Dendritic cell treated with granulocyte-macrophage colony-stimulating factor and Interleukin-4, amounts not matched to agents 40 ng/mL and 50 ng/mL, for 4 days (primary cell): ENCODE measurements around the gene RAI14.
"Not testable (repeated sequence)": the region's sequence is repeated elsewhere in the genome, so short reads cannot be mapped to it uniquely, and the experiment has no call there.

ENCODE experiments used
- H3K27ac Mint-ChIP-seq: one replicate; pipeline ENCODE4 v1.8.0; 2022; ENCODE audit warnings: mild to moderate bottlenecking, mixed read lengths
- H3K27me3 Mint-ChIP-seq: one replicate; pipeline ENCODE4 v1.8.0; 2022; ENCODE audit warnings: mild to moderate bottlenecking, mixed read lengths
- H3K36me3 Mint-ChIP-seq: one replicate; pipeline ENCODE4 v1.8.0; 2022; ENCODE audit warnings: low read depth, mixed read lengths
- H3K4me1 Mint-ChIP-seq: one replicate; pipeline ENCODE4 v1.8.0; 2022; ENCODE audit warnings: low read depth, mixed read lengths
- H3K4me3 Mint-ChIP-seq: one replicate; pipeline ENCODE4 v1.8.0; 2022; ENCODE audit warnings: mild to moderate bottlenecking, moderate library complexity, mixed read lengths
- H3K9me3 Mint-ChIP-seq: one replicate; pipeline ENCODE4 v1.8.0; 2022; ENCODE audit warnings: mixed read lengths
- intact Hi-C: fragments of 100-400 bp; cut with micrococcal nuclease; formaldehyde crosslinking; loops from one replicate; pipeline ENCODE4 v1.15.0; 2022

The RAI14 gene

GRCh38 chr5:34822956-34823715, 167.0 kb downstream of the RAI14 start:
- Mint-ChIP-seq H3K27ac (no peak overlapping the region), H3K4me3 (no peak overlapping the region), H3K4me1 (no peaks in the 10 kb centered on the region), H3K9me3 (no peaks in the 10 kb centered on the region), H3K36me3 (no peaks in the 10 kb centered on the region), H3K27me3 (no peaks in the 10 kb centered on the region)
- intact Hi-C loops: no loop called here

- Mint-ChIP-seq H3K4me1 (no peaks in the 10 kb centered on the region), H3K27ac (no peak overlapping the region), H3K36me3 (no peaks in the 10 kb centered on the region), H3K27me3 (no peaks in the 10 kb centered on the region), H3K9me3 (no peaks in the 10 kb centered on the region), H3K4me3 (no peak overlapping the region)
- intact Hi-C loops: no loop called here
Measured at GRCh38 chr5:34826347-34826746, 170.2 kb downstream of the RAI14 start.

- H3K27ac Mint-ChIP-seq: no peak overlapping the region
- H3K4me3 Mint-ChIP-seq: no peak overlapping the region
- no peaks in the 10 kb centered on the region for H3K9me3 Mint-ChIP-seq
- intact Hi-C loops: no loop called here
- H3K27me3 Mint-ChIP-seq: no peaks in the 10 kb centered on the region
- no peaks in the 10 kb centered on the region for H3K4me1 Mint-ChIP-seq
- H3K36me3 Mint-ChIP-seq: no peaks in the 10 kb centered on the region
Measured at GRCh38 chr5:34827588-34828506, 171.7 kb downstream of the RAI14 start.

- intact Hi-C loops, H3K36me3 Mint-ChIP-seq, H3K9me3 Mint-ChIP-seq, H3K27ac Mint-ChIP-seq, H3K4me1 Mint-ChIP-seq, H3K4me3 Mint-ChIP-seq, H3K27me3 Mint-ChIP-seq: not testable (repeated sequence)
Measured at GRCh38 chr5:34830827-34831226, 174.7 kb downstream of the RAI14 start.

GRCh38 chr5:34831303-34831702, 175.2 kb downstream of the RAI14 start:
- Mint-ChIP-seq H3K27ac (no peak overlapping the region), H3K4me3 (no peak overlapping the region), H3K9me3 (no peaks in the 10 kb centered on the region), H3K36me3 (no peaks in the 10 kb centered on the region), H3K4me1 (no peaks in the 10 kb centered on the region), H3K27me3 (no peaks in the 10 kb centered on the region)
- intact Hi-C loops: no loop called here

GRCh38 chr5:34832568-34832967, 176.4 kb downstream of the RAI14 start:
- H3K4me1 Mint-ChIP-seq: no peaks in the 10 kb centered on the region
- peaks cover 4% of the 10 kb centered on the region for H3K27me3 Mint-ChIP-seq
- intact Hi-C loops: no loop called here
- H3K9me3 Mint-ChIP-seq: no peaks in the 10 kb centered on the region
- no peaks in the 10 kb centered on the region for H3K36me3 Mint-ChIP-seq
- H3K4me3 Mint-ChIP-seq: no peak overlapping the region
- no peak overlapping the region for H3K27ac Mint-ChIP-seq

- H3K36me3 Mint-ChIP-seq: no peaks in the 10 kb centered on the region
- no peaks in the 10 kb centered on the region for H3K4me1 Mint-ChIP-seq
- H3K27ac Mint-ChIP-seq: no peak overlapping the region
- H3K27me3 Mint-ChIP-seq: peaks cover 5% of the 10 kb centered on the region
- intact Hi-C loops: no loop called here
- H3K4me3 Mint-ChIP-seq: no peak overlapping the region
- no peaks in the 10 kb centered on the region for H3K9me3 Mint-ChIP-seq
Measured at GRCh38 chr5:34833090-34833489, 177.0 kb downstream of the RAI14 start.

- Mint-ChIP-seq H3K27ac (no peak overlapping the region), H3K4me3 (no peak overlapping the region), H3K4me1 (peaks cover 10% of the 10 kb centered on the region), H3K27me3 (peaks cover 16% of the 10 kb centered on the region), H3K9me3 (no peaks in the 10 kb centered on the region), H3K36me3 (peaks cover 4% of the 10 kb centered on the region)
- intact Hi-C loops: no loop called here
Measured at GRCh38 chr5:34833976-34834793, 178.1 kb downstream of the RAI14 start.

GRCh38 chr5:34834794-34835089, 178.6 kb downstream of the RAI14 start:
- H3K9me3 Mint-ChIP-seq: no peaks in the 10 kb centered on the region
- no peak overlapping the region for H3K4me3 Mint-ChIP-seq
- no peak overlapping the region for H3K27ac Mint-ChIP-seq
- H3K27me3 Mint-ChIP-seq: peaks cover 22% of the 10 kb centered on the region
- peaks cover 14% of the 10 kb centered on the region for H3K4me1 Mint-ChIP-seq
- intact Hi-C loops: no loop called here
- peaks cover 8% of the 10 kb centered on the region for H3K36me3 Mint-ChIP-seq

- Mint-ChIP-seq H3K27ac (no peak overlapping the region), H3K4me1 (peaks cover 14% of the 10 kb centered on the region), H3K27me3 (peaks cover 31% of the 10 kb centered on the region), H3K4me3 (no peak overlapping the region), H3K9me3 (no peaks in the 10 kb centered on the region), H3K36me3 (peaks cover 8% of the 10 kb centered on the region)
- intact Hi-C loops: no loop called here
Measured at GRCh38 chr5:34835664-34836063, 179.5 kb downstream of the RAI14 start.

GRCh38 chr5:34838785-34839714, 182.9 kb downstream of the RAI14 start, which contains the start of gene TTC23L:
Gene TTC23L, plus strand, starts transcription at chr5:34839164. Its CDS starts 1,508 bp downstream, at chr5:34840672.
- intact Hi-C loops: no loop called here
- H3K27me3 Mint-ChIP-seq: peaks cover 35% of the 10 kb centered on the region
- H3K4me1 Mint-ChIP-seq: peaks cover 14% of the 10 kb centered on the region
- H3K27ac Mint-ChIP-seq: peak within 1 kb of the TSS; percentile 74
- H3K4me3 Mint-ChIP-seq: peak within 1 kb of the TSS; percentile 94
- H3K9me3 Mint-ChIP-seq: no peaks in the 10 kb centered on the region
- H3K36me3 Mint-ChIP-seq: peaks cover 8% of the 10 kb centered on the region

GRCh38 chr5:34841816-34842215, 185.7 kb downstream of the RAI14 start:
- Mint-ChIP-seq H3K4me3 (no peak overlapping the region), H3K36me3 (peaks cover 8% of the 10 kb centered on the region)

GRCh38 chr5:34842554-34842953, 186.4 kb downstream of the RAI14 start:
- no peaks in the 10 kb centered on the region for H3K9me3 Mint-ChIP-seq
- peaks cover 8% of the 10 kb centered on the region for H3K36me3 Mint-ChIP-seq
- intact Hi-C loops: no loop called here
- H3K4me1 Mint-ChIP-seq: peaks cover 14% of the 10 kb centered on the region
- H3K27me3 Mint-ChIP-seq: peaks cover 33% of the 10 kb centered on the region
- no peak overlapping the region for H3K27ac Mint-ChIP-seq
- H3K4me3 Mint-ChIP-seq: no peak overlapping the region

More at GRCh38 chr5:34841816-34842215, 185.7 kb downstream of the RAI14 start:
- Mint-ChIP-seq H3K27ac (no peak overlapping the region), H3K9me3 (no peaks in the 10 kb centered on the region), H3K27me3 (peaks cover 36% of the 10 kb centered on the region), H3K4me1 (peaks cover 14% of the 10 kb centered on the region)
- intact Hi-C loops: no loop called here
